LNCAP (cell line): Measurements from ENCODE around the gene CORIN.

Experiments
- CTCF ChIP-seq: fragments of 450-650 bp; IDR thresholded peaks from 2 replicates; pipeline ENCODE4 v1.5.1; 2017; ENCODE audit warnings: mild to moderate bottlenecking

Gene CORIN

GRCh38 chr4:47631161-47631560 lies 206.7 kb downstream of the CORIN start:
- TF ChIP-seq CTCF, result no peak

GRCh38 chr4:47624031-47624441 lies 213.8 kb downstream of the CORIN start:
- TF ChIP-seq CTCF, result no peak

GRCh38 chr4:47621181-47621580 lies 216.7 kb downstream of the CORIN start:
- no peak for TF ChIP-seq CTCF

- no peak for TF ChIP-seq CTCF
These were observed 218.2 kb downstream of the CORIN start for GRCh38 chr4:47619691-47620090.

GRCh38 chr4:47617607-47618006 lies 220.3 kb downstream of the CORIN start:
- TF ChIP-seq CTCF, result no peak

- TF ChIP-seq CTCF, result no peak
These were observed 222.5 kb downstream of the CORIN start for GRCh38 chr4:47615385-47615784.

- no peak for TF ChIP-seq CTCF
These were observed 225.5 kb downstream of the CORIN start for GRCh38 chr4:47612116-47613023.
